HG02588 (cell line): Measurements from ENCODE around the gene GRIN2A.

ENCODE experiments used
- ATAC-seq: cut with Tn5 transposase; IDR thresholded peaks from one replicate; pipeline ENCODE4 v1.9.1; 2021; ENCODE audit warnings: mild to moderate bottlenecking, moderate library complexity; ENCODE audit not compliant: unreplicated experiment

GRIN2A gene

GRCh38 chr16:9977333-9977897, 204.8 kb downstream of the GRIN2A start:
- ATAC-seq = no peak

GRCh38 chr16:9976601-9977000, 205.6 kb downstream of the GRIN2A start:
- ATAC-seq = no peak

- no peak for ATAC-seq
Measured at GRCh38 chr16:9971907-9972306, 210.3 kb downstream of the GRIN2A start.

- no peak for ATAC-seq
Measured at GRCh38 chr16:9970796-9971195, 211.4 kb downstream of the GRIN2A start.

GRCh38 chr16:9970244-9970643, 212.0 kb downstream of the GRIN2A start:
- ATAC-seq = no peak

GRCh38 chr16:9969580-9969979, 212.6 kb downstream of the GRIN2A start:
- no peak for ATAC-seq

- no peak for ATAC-seq
Measured at GRCh38 chr16:9966569-9967157, 215.6 kb downstream of the GRIN2A start.

GRCh38 chr16:9965079-9965478, 217.1 kb downstream of the GRIN2A start:
- ATAC-seq = no peak

- no peak for ATAC-seq
Measured at GRCh38 chr16:9964426-9964825, 217.8 kb downstream of the GRIN2A start.

GRCh38 chr16:9957433-9957832, 224.8 kb downstream of the GRIN2A start:
- no peak for ATAC-seq

GRCh38 chr16:9957002-9957401, 225.2 kb downstream of the GRIN2A start:
- no peak for ATAC-seq

GRCh38 chr16:9955677-9956076, 226.6 kb downstream of the GRIN2A start:
- ATAC-seq = no peak

GRCh38 chr16:9953908-9954570, 228.2 kb downstream of the GRIN2A start:
- ATAC-seq = no peak

GRCh38 chr16:9950658-9951057, 231.6 kb downstream of the GRIN2A start:
- ATAC-seq = no peak

- ATAC-seq = no peak
Measured at GRCh38 chr16:9949396-9949795, 232.8 kb downstream of the GRIN2A start.

- ATAC-seq = no peak
Measured at GRCh38 chr16:9948933-9949332, 233.3 kb downstream of the GRIN2A start.

- no peak for ATAC-seq
Measured at GRCh38 chr16:9946022-9946720, 236.1 kb downstream of the GRIN2A start.

- ATAC-seq = no peak
Measured at GRCh38 chr16:9943121-9943520, 239.1 kb downstream of the GRIN2A start.

GRCh38 chr16:9941245-9941644, 241.0 kb downstream of the GRIN2A start:
- ATAC-seq = no peak

GRCh38 chr16:9934723-9935508, 247.3 kb downstream of the GRIN2A start:
- ATAC-seq = no peak
